GM18907 (cell line): Measurements from ENCODE around the gene ASPDH.

Source experiments
- ATAC-seq: cut with Tn5 transposase; IDR thresholded peaks from one replicate; pipeline ENCODE4 v1.9.1; 2021; ENCODE audit warnings: mild to moderate bottlenecking, moderate library complexity; ENCODE audit not compliant: unreplicated experiment

ASPDH gene

DNA sequence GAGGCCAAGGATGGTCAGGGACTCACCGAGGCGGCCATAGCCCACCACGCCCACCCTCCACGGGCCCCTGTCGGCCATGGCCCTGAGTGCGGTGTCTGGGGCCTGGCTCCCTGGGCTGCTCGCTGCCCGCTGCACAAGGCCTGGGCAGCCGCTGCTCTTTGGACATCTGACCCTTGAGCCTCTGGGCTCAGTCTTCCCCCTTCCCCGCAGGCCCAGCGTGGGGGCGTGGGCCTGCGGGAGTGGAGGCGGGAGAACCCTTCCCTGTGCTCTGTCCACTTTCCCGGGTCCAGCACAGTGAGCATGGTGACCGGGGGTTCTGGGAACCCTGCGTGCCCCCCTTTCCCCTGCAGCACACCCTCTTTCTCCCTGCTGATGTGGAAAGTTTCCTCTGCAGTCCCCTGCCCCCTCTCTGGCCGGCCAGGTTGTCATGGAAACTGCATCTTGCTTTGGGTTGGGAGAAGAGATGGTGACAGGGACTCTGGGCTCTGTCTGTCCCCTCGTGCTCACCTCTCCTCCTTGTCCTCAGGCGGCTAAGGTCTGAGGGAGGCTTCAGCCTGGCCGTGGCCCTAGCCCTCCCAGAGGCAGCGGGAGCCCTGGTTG is at the start of gene ASPDH:
TSS of gene ASPDH (minus strand) at position 168 of the 600 bp plus-strand sequence. CDS start at position 78, 90 bp downstream.
- ATAC-seq = no peak

DNA sequence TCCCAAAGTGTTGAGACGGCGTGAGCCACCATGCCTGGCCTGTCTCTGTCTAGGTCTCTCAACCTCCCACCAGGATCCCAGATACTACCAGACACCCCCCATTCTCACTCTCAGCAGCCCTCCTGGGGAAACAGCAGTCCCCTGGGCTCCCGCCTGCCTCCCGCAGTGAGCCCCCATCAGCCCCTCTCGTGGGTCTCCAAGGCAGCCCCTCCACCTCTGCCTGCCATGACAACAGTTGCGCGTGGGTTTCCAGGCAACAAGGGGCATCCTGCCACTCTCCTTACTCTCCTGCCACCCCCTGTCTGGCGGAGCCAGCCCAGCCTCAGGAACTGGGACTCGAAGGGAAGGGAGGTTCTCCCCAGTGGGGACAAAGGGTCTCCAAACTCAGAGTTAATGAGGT is 49.3 kb upstream of the ASPDH start:
- no peak for ATAC-seq

- no peak for ATAC-seq
Measured at GRCh38 chr19:50562329-50562728, 48.6 kb upstream of the ASPDH start.

DNA sequence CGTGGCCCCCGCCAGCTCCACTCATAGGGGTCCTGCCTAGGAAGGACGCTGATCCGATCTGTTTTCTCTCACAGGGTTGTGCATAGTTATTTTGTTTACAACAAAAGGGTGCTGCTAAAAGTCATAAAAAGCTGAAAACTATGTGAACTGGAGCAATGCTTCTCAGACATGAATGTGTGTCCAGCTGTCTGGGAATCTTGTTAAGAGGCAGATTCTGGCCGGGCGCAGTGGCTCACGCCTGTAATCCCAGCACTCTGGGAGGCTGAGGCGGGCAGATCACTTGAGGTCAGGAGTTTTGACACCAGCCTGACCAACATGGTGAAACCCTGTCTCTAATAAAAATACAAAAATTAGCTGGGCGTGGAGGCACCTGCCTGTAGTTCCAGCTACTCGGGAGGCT is 45.9 kb upstream of the ASPDH start:
- ATAC-seq = no peak

- no peak for ATAC-seq
Measured at GRCh38 chr19:50558449-50558848, 44.7 kb upstream of the ASPDH start.

DNA sequence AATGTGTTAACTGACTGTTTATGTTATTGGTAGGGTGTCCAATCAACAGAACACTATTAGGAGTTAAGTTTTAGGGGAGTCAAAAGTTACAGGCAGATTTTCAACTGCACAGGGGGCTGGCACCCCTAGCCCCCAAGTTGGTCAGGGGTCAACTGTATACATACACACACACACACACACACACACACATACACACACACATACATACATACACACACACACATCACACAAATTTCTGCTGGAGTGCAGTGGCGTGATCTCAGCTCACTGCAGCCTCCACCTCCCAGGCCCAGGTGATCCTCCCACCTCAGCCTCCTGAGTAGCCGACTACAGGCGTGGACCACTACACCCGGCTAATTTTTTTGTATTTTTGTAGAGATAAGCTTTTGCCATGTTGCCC is 44.3 kb upstream of the ASPDH start:
- no peak for ATAC-seq

GRCh38 chr19:50557009-50557613 is 43.4 kb upstream of the ASPDH start:
- ATAC-seq = no peak

DNA sequence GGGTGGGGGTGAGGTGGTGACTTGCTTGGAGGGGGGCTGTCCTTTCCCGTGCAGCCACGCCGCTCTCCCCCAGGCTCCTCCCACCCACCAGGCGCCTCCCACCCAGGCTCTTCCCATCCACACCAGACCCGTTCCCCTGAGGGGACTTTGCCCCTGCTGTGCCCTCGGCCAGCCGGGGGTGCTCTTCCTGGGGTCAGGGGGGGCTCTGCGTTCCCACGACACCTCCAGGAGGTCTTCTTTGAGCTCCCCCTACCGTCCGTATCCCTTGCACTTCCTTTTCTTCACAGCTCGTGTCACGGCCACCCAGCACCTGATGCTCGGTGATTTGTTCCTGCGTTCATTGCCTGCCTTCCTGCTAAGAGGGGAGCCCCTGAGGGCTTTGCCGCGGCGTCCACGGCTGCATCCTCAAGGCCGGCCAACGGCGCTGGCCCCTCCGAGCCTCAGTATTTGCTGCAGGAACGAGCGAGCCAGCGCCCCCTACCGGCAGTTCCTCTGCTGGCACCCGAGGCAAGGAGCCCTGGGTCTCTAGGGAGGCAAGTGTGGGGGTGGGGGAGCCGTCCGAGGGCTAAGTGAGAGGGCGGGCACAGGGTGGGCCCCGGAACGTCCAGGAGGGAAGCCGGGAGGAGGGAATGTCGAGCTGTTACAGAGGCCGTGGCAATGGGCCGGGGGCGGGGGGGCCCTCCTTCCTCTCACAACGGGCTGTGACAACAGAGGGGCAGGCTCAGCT is 42.7 kb upstream of the ASPDH start:
- ATAC-seq = no peak

GRCh38 chr19:50555450-50556281 is 42.0 kb upstream of the ASPDH start:
- no peak for ATAC-seq

DNA sequence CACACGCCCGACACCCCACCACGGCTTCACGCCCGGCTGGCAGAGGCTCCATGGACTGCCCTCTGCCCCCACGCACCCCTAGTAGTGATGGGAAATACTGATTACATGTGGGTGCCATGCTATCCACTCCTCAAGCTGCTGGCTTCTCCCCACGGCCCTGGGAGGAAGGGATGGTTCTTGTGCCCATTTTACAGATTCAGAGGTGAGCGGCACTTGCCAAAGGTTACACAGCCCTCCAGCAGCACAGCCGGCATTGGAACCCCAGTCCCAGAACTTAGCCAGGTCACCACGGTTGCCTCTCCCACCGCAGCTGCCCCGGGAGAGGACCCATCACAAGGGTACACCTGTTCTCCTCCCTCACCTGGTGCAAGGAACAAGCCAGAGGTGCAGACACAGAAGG is 41.3 kb upstream of the ASPDH start:
- no peak for ATAC-seq

DNA sequence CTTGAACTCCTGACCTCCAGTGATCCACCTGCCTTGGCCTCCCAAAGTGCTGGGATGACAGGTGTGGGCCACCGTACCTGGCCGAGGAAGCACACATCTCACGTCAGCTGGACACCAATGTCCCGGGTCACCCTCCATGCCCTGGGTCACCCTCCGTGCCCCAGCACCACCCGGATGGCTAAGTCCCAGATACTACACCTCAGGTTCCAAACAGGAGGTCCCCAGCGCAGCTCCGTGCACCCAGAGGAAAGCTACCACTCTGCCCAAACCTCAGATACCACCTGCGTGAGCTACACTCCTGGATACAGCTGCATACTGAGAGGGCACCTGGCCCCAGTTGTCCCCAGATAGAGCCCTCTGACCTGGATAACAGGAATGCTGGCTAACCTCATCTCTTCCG is 40.5 kb upstream of the ASPDH start:
- ATAC-seq = no peak

- ATAC-seq = no peak
Measured at GRCh38 chr19:50553134-50553703, 39.5 kb upstream of the ASPDH start.

GRCh38 chr19:50552540-50552939 is 38.8 kb upstream of the ASPDH start:
- ATAC-seq = no peak

- no peak for ATAC-seq
Measured at GRCh38 chr19:50551715-50552187, 38.0 kb upstream of the ASPDH start.

- ATAC-seq = no peak
Measured at GRCh38 chr19:50551034-50551714, 37.5 kb upstream of the ASPDH start.

DNA sequence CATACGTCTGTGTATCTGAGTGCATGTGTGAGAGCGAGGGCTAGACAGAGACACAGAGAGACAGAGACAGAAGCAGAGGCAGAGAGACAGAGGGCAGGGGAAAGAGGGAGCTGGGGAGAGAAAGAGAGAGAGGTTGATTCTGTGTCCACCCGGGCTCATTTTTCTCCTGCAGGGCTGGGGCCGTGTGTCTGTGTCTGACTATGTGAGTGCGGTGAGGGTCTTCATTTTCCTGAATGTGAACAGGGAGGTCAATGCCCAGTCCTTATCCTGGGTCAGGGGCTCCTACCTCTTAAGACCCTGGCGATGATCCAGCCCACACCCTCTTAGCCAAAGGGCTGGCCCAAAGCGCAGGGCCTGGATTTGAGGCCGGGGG is 36.9 kb upstream of the ASPDH start:
- ATAC-seq = no peak

- ATAC-seq = no peak
Measured at GRCh38 chr19:50549927-50550593, 36.3 kb upstream of the ASPDH start.

GRCh38 chr19:50549059-50549926 is 35.6 kb upstream of the ASPDH start:
- ATAC-seq = no peak
